ENCODE results near the gene LRRC8E.

The LRRC8E gene

GRCh38 chr19:7925171-7925851 is 37.0 kb downstream of the LRRC8E start:
- H3K4me3 ChIP-seq (ENCODE audit: low read depth, low read length): peak overlapping the region; percentile 31
- peak; percentile 68 for DNase-seq (ENCODE audit: low read depth, low spot score)
- in situ Hi-C loops (cut with HindIII; ENCODE audit: low sequenced_read_pairs): no loop called here
- TF ChIP-seq CTCF (IDR thresholded peaks at IDR 0.05; ENCODE audit: low read depth, low read length): peak; percentile 83

- peak within 1 kb of the TSS; percentile 41 for H3K4me3 ChIP-seq (ENCODE audit: low read depth, low read length)
- peak; percentile 35 for DNase-seq (ENCODE audit: low read depth, low spot score)
- peak; percentile 5 for TF ChIP-seq CTCF (IDR thresholded peaks at IDR 0.05; ENCODE audit: low read depth, low read length)
- in situ Hi-C loops (cut with HindIII; ENCODE audit: low sequenced_read_pairs): no loop called here
Observed at GRCh38 chr19:7926021-7926726, 37.9 kb downstream of the LRRC8E start, which contains the start of gene CTXN1. TSS of gene CTXN1 (minus strand) at chr19:7926135. CDS start at chr19:7925538, 597 bp downstream.

GRCh38 chr19:7926727-7927604 is 38.7 kb downstream of the LRRC8E start:
- in situ Hi-C loops (cut with HindIII; ENCODE audit: low sequenced_read_pairs): no loop called here
- no peak overlapping the region for H3K4me3 ChIP-seq (ENCODE audit: low read depth, low read length)
- DNase-seq (ENCODE audit: low read depth, low spot score): no peak
- no peak for TF ChIP-seq CTCF (IDR thresholded peaks at IDR 0.05; ENCODE audit: low read depth, low read length)

- DNase-seq (ENCODE audit: low read depth, low spot score): no peak
Observed at GRCh38 chr19:7927605-7928333, 39.5 kb downstream of the LRRC8E start.

GRCh38 chr19:7928334-7928706 is 40.0 kb downstream of the LRRC8E start:
- in situ Hi-C loops (cut with HindIII; ENCODE audit: low sequenced_read_pairs): no loop called here
- no peak overlapping the region for H3K4me3 ChIP-seq (ENCODE audit: low read depth, low read length)
- TF ChIP-seq CTCF (IDR thresholded peaks at IDR 0.05; ENCODE audit: low read depth, low read length): no peak
- no peak for DNase-seq (ENCODE audit: low read depth, low spot score)

More at GRCh38 chr19:7927605-7928333, 39.5 kb downstream of the LRRC8E start:
- in situ Hi-C loops (cut with HindIII; ENCODE audit: low sequenced_read_pairs): no loop called here
- TF ChIP-seq CTCF (IDR thresholded peaks at IDR 0.05; ENCODE audit: low read depth, low read length): no peak
- H3K4me3 ChIP-seq (ENCODE audit: low read depth, low read length): no peak overlapping the region

Data from astrocyte of the spinal cord (primary cell).